ENCODE data around the gene STAT6.

The STAT6 gene

GRCh38 chr12:57111031-57111734 is at the start of gene STAT6:
TSS of gene STAT6 (minus strand) at chr12:57111362. CDS start at chr12:57108278, 3,084 bp downstream.
- DNase-seq = peak; percentile 71

- no peak for DNase-seq
Observed at GRCh38 chr12:57160741-57161140, 49.6 kb upstream of the STAT6 start.

GRCh38 chr12:57160040-57160439 is 48.9 kb upstream of the STAT6 start:
- DNase-seq = no peak

- DNase-seq = no peak
Observed at GRCh38 chr12:57159311-57159710, 48.1 kb upstream of the STAT6 start.

GRCh38 chr12:57158665-57159064 is 47.5 kb upstream of the STAT6 start:
- no peak for DNase-seq

GRCh38 chr12:57158186-57158585 is 47.0 kb upstream of the STAT6 start:
- no peak for DNase-seq

- DNase-seq = no peak
Observed at GRCh38 chr12:57157588-57158173, 46.5 kb upstream of the STAT6 start.

GRCh38 chr12:57156701-57157403 is 45.7 kb upstream of the STAT6 start:
- DNase-seq = no peak

GRCh38 chr12:57154804-57155434 is 43.8 kb upstream of the STAT6 start:
- no peak for DNase-seq

- no peak for DNase-seq
Observed at GRCh38 chr12:57154076-57154475, 42.9 kb upstream of the STAT6 start.

GRCh38 chr12:57153415-57153997 is 42.3 kb upstream of the STAT6 start:
- no peak for DNase-seq

- DNase-seq = no peak
Observed at GRCh38 chr12:57152639-57153038, 41.5 kb upstream of the STAT6 start.

GRCh38 chr12:57151741-57152630 is 40.8 kb upstream of the STAT6 start:
- DNase-seq = no peak

GRCh38 chr12:57150400-57151000 is 39.3 kb upstream of the STAT6 start:
- no peak for DNase-seq

- no peak for DNase-seq
Observed at GRCh38 chr12:57149245-57149900, 38.2 kb upstream of the STAT6 start.

GRCh38 chr12:57148469-57149244 is 37.5 kb upstream of the STAT6 start:
- DNase-seq = no peak

GRCh38 chr12:57146961-57147944 is 36.1 kb upstream of the STAT6 start, which contains the start of gene LRP1-AS:
TSS of gene LRP1-AS (minus strand) at chr12:57147619.
- DNase-seq = no peak

- no peak for DNase-seq
Observed at GRCh38 chr12:57146092-57146491, 34.9 kb upstream of the STAT6 start.

GRCh38 chr12:57145460-57146059 is 34.4 kb upstream of the STAT6 start:
- DNase-seq = no peak
